GM21367 (cell line): ENCODE measurements around the gene CD226.
A peak's percentile ranks its signal among the peaks of the same experiment; 100 is the strongest.
"Not testable (repeated sequence)": the region's sequence is repeated elsewhere in the genome, so short reads cannot be mapped to it uniquely, and the experiment has no call there.

Source experiments
- ATAC-seq: cut with Tn5 transposase; IDR thresholded peaks from one replicate; pipeline ENCODE4 v1.9.1; 2021; ENCODE audit not compliant: unreplicated experiment

Gene CD226

DNA sequence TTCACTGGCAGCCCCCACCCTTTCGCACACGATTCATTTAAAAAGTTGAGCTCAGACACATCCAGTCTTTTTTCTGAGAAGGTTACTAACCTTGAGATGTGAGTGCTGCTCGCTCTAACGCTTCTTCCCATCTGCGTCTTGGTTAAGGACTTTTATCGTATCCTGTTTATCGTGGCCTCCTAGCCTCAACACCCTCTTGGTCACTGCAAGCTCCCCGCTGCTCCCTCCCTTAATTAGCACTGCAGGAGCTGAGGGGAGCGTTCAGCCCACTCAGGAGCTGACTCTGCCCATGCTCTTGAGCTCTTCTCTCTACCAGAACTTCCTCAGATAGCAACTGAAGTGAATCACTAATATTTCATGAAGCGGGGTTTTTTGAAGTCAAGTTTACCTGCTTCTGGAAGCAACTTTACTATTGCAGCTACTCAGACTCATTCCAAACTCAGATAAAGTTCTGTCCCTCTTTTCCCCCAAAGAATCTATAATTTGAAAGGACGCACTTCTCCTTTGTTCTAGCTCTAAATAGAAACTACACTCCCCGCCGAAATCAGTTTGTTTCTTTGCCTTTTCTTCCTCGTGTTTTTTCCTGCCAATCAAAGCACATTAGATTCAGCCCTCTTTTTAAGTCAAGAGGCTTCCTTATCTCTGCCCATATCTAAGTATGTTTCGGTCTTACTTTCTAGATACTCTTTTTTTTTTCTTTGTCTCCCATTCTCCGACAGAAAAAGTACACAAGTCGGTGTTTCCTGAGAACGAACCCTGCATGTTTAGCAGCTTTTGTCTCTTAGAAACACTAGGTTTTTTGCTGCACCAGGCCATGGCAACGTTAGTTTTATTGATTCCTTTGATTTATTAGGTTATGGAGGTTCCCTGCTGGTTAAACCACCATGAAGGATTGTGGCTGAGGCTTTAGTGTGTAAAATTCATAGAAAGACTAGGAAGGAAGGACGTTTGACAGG, 9.3 kb upstream of the CD226 start:
- ATAC-seq = no peak

GRCh38 chr18:69956057-69956456, 8.4 kb upstream of the CD226 start:
- ATAC-seq = no peak

DNA sequence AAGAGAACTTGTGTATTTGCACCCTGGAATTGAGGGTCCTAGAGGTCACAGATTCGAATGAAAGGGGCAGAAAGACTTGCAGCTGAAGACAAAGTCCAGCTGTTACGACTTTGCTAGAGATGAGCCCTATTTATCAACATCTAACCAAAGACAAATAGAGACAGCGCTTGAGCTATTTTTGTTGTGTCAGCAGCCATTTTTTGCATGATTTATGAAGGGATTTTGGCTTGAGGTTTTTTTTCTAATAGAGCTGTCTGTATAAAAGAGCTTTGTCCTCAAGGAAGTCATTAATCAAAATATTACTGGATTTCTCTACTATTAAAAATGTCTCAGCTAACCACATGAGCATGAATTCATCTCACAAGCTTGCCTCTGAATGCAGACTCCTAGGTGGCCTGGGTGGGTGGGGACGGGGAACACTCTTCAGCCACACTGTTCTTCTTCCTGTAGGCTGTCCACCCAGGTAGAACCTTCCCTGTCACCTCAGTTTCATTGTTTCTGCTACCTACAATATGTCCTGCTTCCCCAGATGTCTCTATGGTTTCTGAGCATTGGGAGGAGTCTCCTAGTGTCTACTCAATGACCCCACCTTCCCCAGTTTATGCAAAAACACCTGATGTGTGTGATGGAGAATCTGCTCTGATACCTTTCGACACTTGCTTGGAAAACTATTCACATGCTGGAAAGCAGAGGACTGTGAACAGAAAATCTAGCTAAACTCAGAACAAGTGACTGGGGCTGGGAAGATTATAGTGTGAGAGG, 7.2 kb upstream of the CD226 start:
- ATAC-seq = peak; percentile 23

DNA sequence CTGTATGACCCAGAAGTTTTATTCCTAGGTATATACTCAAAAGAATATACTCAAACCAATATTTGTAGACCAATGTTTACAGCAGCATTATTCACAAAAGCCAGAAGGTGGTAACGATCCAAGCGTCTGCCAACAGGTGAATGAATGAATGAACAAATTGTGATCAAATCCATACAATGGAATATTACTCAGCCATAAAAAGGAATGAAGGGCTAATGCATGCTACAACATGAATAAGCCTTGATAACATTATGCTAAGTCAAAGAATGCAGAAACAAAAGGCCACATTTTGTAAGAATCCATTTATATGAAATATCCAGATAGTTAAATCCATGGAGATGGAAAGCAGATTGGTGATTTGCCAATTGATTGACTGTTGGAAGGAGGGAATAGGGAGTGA, 5.5 kb upstream of the CD226 start:
- no peak for ATAC-seq

DNA sequence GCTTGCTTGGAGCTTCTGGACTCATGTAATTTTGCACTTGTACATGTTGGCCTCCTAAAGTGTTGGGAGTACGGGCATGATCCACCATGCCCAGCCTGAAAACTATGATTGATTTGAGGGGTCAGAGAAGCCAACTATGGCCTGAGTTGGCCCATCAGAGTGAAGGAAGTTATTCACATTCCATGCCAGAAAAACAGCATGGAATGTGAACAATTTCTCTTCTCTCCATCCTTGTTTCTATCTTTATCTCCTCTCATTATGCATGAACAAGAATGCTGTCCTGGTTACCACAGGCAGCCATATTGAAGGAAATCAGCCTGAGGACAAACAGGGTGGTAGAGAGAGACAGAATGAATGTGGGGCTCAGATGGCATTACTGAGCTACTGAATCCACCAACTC, 3.5 kb upstream of the CD226 start:
- no peak for ATAC-seq

DNA sequence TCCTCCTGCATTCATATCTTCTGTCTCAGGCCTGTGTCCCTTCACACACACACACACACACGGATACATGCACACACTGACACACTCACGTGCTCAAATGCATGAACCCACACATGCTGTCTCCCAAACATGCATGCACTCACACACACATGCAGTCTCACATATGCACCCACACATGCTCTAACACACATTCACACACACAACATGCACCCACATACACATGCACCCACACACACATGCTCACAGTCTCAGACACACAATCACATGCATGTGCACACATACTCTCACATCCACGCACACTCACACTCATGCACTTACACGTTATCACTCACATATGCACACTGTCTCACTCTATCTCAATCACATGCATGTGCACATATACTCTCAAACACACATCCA, 1.9 kb upstream of the CD226 start:
- no peak for ATAC-seq

DNA sequence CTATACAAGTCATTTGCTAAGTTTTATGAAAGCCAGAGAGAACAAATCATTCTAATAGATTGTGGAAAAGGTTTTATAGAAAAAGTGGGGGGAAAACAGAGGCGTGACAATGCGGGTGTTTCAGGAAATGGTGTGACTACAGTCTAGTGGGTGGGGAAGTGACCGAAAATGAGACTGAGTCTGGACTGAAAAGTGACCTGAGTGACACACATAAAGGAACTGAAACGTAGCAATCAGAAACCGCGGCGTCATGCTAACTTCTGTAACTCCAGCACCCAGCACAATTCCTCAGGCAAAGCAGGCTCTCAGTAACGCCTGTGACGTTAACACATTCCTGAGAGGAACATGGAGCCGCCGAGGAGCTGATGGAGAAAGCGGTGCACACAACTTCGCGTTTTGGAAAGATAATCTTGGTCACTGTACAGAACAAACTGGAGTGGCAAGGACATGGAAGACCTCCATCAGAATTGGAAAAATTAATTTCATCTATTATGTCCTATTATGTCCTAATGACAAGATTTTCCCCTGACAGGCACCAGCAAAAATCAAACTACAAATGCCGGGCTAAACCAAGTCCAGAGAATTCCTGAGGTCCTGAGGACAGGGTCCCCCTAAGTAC, 1.4 kb upstream of the CD226 start:
- ATAC-seq = peak; percentile 71

GRCh38 chr18:69948256-69948655, 583 bp upstream of the CD226 start:
- no peak for ATAC-seq

- no peak for ATAC-seq
Measured at GRCh38 chr18:69946608-69947155, 991 bp downstream of the CD226 start.

- ATAC-seq = no peak
Measured at GRCh38 chr18:69945220-69946114, 2.2 kb downstream of the CD226 start.

DNA sequence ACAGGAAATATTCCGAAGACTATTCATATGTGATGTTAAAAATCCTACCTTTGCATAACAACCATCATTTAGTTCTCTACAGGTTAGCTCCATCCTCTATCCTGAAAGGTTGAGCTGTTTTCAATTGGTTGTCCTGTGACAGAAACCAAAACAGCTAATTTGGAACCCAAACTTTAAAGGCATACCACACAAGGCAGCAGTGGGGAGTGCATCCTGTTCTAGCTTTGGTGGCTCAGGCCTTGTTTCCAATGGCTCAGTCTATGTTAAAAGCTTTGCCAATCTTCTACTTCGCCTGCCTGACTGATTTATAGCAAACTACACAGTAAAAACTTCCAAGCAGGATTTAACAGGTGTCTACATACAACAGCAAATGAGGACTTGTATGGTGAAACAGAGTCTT, 3.2 kb downstream of the CD226 start:
- ATAC-seq = peak; percentile 23

DNA sequence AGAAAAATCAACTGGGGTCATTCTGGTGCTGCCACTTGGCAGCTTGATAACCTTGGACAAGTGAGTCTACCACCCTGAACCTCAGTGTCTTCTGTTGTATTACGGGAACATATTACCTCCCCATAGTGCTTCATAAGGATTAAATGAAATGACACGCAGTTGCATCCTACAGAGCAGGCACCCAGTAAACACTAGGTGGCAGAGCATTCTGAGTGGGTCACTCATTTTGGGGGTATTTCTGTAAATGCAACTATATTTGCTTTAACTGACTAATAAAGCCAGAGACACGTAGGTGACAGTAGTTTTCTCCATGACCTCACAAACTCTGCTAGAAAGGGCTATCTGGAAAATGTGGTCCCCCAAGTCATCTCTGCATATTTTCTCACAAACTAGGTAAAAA, 4.7 kb downstream of the CD226 start:
- no peak for ATAC-seq

- ATAC-seq = no peak
Measured at GRCh38 chr18:69941183-69941582, 6.5 kb downstream of the CD226 start.

- not testable (repeated sequence) for ATAC-seq
Measured at GRCh38 chr18:69939812-69940211, 7.9 kb downstream of the CD226 start.

GRCh38 chr18:69936191-69936558, 11.5 kb downstream of the CD226 start:
- ATAC-seq = peak; percentile 27

DNA sequence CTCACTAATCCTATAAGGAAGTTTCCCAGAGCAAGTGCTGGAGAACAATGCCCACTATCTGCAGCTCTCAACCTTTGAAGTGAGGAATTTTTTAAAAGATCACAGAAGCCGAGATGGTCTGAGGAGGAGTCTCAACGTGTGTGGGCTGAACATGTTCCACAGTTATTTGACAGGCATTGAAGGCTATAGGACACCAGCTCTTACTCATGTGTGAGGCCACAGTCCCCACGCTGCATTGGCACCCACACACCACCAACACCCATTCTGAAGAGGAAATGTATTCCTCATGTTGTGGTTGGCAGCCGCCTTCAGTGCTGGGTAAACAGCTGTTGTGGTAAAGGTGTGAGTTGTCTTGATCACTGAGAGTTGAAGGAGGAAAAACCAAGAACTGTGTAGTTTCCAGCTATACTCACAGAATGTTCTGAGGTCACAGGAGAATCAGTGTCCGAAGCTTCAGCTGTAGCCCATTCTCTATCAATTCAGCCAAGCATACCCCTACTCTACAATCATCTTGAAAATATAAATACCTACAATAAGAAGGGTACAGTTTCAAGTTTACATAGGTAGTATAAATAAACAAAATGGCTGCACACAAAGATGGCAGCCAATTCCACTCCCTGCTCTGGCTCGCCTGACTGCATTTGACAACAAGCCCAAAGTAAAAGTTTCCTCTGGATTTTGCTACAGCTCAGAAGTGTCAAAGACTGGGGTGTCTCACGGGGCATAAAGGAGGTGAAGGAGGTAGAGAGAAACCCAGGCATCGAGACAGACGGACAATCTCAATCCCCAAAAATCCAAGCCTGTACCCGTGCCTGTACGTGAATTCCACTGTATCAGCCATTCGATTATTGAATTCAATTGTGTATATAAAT, 12.1 kb downstream of the CD226 start:
- peak; percentile 88 for ATAC-seq

DNA sequence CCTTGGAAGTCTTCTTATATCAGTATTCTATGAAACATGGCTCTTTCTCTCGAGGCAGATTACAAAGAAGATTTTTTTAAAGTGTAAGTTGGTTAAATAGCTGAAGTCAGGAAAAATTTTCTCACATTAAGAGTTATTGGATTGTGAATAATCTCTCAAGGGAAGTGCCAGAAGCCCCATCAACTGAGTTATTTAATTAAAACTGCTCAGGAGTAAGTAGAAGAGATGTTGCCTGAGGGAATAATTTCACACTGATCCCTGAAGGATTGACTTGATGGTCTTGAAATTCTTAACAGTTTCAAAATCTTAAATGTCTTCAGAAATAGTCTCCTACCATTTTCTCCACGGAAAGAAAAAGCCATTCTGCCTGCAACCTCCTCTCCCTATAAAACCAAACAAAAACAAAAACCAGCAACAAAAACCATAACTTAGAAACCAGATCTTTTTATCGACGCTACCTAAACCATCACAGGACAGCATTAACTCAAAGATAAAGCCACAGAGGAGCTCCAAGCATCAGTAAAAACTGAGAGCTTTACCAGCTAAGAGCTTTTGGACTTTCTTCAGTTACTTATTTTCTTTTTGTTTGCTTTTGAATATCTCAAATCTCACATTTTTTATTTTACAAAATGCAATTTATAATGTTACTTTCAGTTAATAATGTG, 12.9 kb downstream of the CD226 start:
- ATAC-seq = no peak

- ATAC-seq = no peak
Measured at GRCh38 chr18:69929041-69929774, 18.5 kb downstream of the CD226 start.
